WTC11 (cell line): Measurements from ENCODE around the gene CTDSPL2. TPM values are rescaled to one million over a fixed set of nuclear protein-coding genes. Genes with fewer than 3 reads are reported as not detected.

Experiments
- ATAC-seq: fragments of 200-7000 bp; cut with Tn5 transposase; 2 replicates; pipeline ENCODE4 v1.10.0; 2021; ENCODE audit warnings: mild to moderate bottlenecking, moderate library complexity
- CTCF ChIA-PET: fragments of 300-600 bp; sonication (Branson Sonifier 250); formaldehyde crosslinking; loops from one replicate; lab custom pipeline; 2021; ENCODE audit warnings: antibody characterized with exemption; lab: Charles Lee
- POLR2A ChIA-PET: fragments of 350-600 bp; sonication (Branson Sonifier 250); formaldehyde crosslinking; loops from one replicate; lab custom pipeline; 2021; ENCODE audit warnings: antibody characterized with exemption; lab: Charles Lee
- DNase-seq: peaks from one replicate; pipeline ENCODE4 v3.0.0; 2021; ENCODE audit warnings: low spot score
- H3K27ac Mint-ChIP-seq: 2 replicates; pipeline ENCODE4 v1.8.0; 2021; ENCODE audit warnings: mixed read lengths
- H3K27me3 Mint-ChIP-seq: 2 replicates; pipeline ENCODE4 v1.8.0; 2021; ENCODE audit warnings: low read depth, mild to moderate bottlenecking, moderate library complexity, mixed read lengths
- H3K36me3 Mint-ChIP-seq: 2 replicates; pipeline ENCODE4 v1.8.0; 2021; ENCODE audit warnings: mixed read lengths
- H3K4me1 Mint-ChIP-seq: 2 replicates; pipeline ENCODE4 v1.8.0; 2022; ENCODE audit warnings: mixed read lengths
- H3K4me3 Mint-ChIP-seq: 2 replicates; pipeline ENCODE4 v1.8.0; 2021; ENCODE audit warnings: mild to moderate bottlenecking, moderate library complexity, mixed read lengths
- H3K9me3 Mint-ChIP-seq: 2 replicates; pipeline ENCODE4 v1.8.0; 2021; ENCODE audit warnings: mixed read lengths
- AFF4 ChIP-seq: sonication (generic); formaldehyde crosslinking; IDR thresholded peaks from 2 replicates; pipeline ENCODE4 v1.8.1; 2023; ENCODE audit warnings: mild to moderate bottlenecking, missing genetic modification reagents, borderline replicate concordance
- ATF2 ChIP-seq: sonication (generic); formaldehyde crosslinking; IDR thresholded peaks from 2 replicates; pipeline ENCODE4 v1.8.1; 2022; ENCODE audit warnings: low read depth, missing genetic modification reagents, borderline replicate concordance
- CREB1 ChIP-seq: sonication (generic); formaldehyde crosslinking; IDR thresholded peaks from 2 replicates; pipeline ENCODE4 v1.8.0; 2023; ENCODE audit warnings: mild to moderate bottlenecking, missing genetic modification reagents
- E2F5 ChIP-seq: sonication (generic); formaldehyde crosslinking; IDR thresholded peaks from 2 replicates; pipeline ENCODE4 v1.8.1; 2022; ENCODE audit warnings: mild to moderate bottlenecking, moderate library complexity, missing genetic modification reagents
- ELF4 ChIP-seq: sonication (generic); formaldehyde crosslinking; IDR thresholded peaks from 2 replicates; pipeline ENCODE4 v1.8.1; 2022; ENCODE audit warnings: low read depth, mild to moderate bottlenecking, moderate library complexity, missing genetic modification reagents
- FOXJ3 ChIP-seq: sonication (generic); formaldehyde crosslinking; IDR thresholded peaks from 2 replicates; pipeline ENCODE4 v1.9.0; 2021; ENCODE audit warnings: missing genetic modification reagents, mild to moderate bottlenecking, borderline replicate concordance
- IRF1 ChIP-seq: sonication (generic); formaldehyde crosslinking; IDR thresholded peaks from 2 replicates; pipeline ENCODE4 v1.8.0; 2023; ENCODE audit warnings: missing genetic modification reagents
- IRF2 ChIP-seq: sonication (generic); formaldehyde crosslinking; IDR thresholded peaks from 2 replicates; pipeline ENCODE4 v1.8.0; 2022; ENCODE audit warnings: low read depth, missing genetic modification reagents, borderline replicate concordance
- JAZF1 ChIP-seq: fragments of 250-450 bp; sonication (Bioruptor Pico); IDR thresholded peaks from 2 replicates; pipeline ENCODE4 v1.9.0; 2021; ENCODE audit warnings: moderate library complexity, mild to moderate bottlenecking, inconsistent platforms
- JUN ChIP-seq: sonication (generic); formaldehyde crosslinking; IDR thresholded peaks from 2 replicates; pipeline ENCODE4 v1.8.0; 2023; ENCODE audit warnings: mild to moderate bottlenecking, missing genetic modification reagents
- NFYB ChIP-seq: sonication (generic); formaldehyde crosslinking; conservative IDR thresholded peaks from 2 replicates; pipeline ENCODE4 v1.8.0; 2022; ENCODE audit warnings: low read depth, missing genetic modification reagents
- PRDM15 ChIP-seq: sonication (generic); formaldehyde crosslinking; IDR thresholded peaks from 2 replicates; pipeline ENCODE4 v1.8.0; 2022; ENCODE audit warnings: missing genetic modification reagents
- TCF7 ChIP-seq: sonication (generic); formaldehyde crosslinking; IDR thresholded peaks from 2 replicates; pipeline ENCODE4 v1.8.0; 2022; ENCODE audit warnings: mild to moderate bottlenecking, low read depth, missing genetic modification reagents, moderate library complexity
- TEAD4 ChIP-seq: sonication (generic); formaldehyde crosslinking; IDR thresholded peaks from 2 replicates; pipeline ENCODE4 v1.8.0; 2022; ENCODE audit warnings: mild to moderate bottlenecking, missing genetic modification reagents
- USF1 ChIP-seq: sonication (generic); formaldehyde crosslinking; IDR thresholded peaks from 2 replicates; pipeline ENCODE4 v1.8.0; 2022; ENCODE audit warnings: mild to moderate bottlenecking, missing genetic modification reagents
- USF2 ChIP-seq: sonication (generic); formaldehyde crosslinking; IDR thresholded peaks from 2 replicates; pipeline ENCODE4 v1.8.1; 2023; ENCODE audit warnings: mild to moderate bottlenecking, missing genetic modification reagents, moderate library complexity
- ZNF219 ChIP-seq: sonication (generic); formaldehyde crosslinking; IDR thresholded peaks from 2 replicates; pipeline ENCODE4 v1.8.0; 2023; ENCODE audit warnings: missing genetic modification reagents, mild to moderate bottlenecking, borderline replicate concordance
- ZNF232 ChIP-seq: sonication (generic); formaldehyde crosslinking; IDR thresholded peaks from 2 replicates; pipeline ENCODE4 v1.8.0; 2022; ENCODE audit warnings: mild to moderate bottlenecking, missing genetic modification reagents
- ZNF317 ChIP-seq: sonication (generic); formaldehyde crosslinking; IDR thresholded peaks from 2 replicates; pipeline ENCODE4 v1.8.1; 2023; ENCODE audit warnings: low read depth, mild to moderate bottlenecking, moderate library complexity, missing genetic modification reagents, borderline replicate concordance
- ZNF425 ChIP-seq: fragments of 250-450 bp; sonication (Bioruptor Pico); conservative IDR thresholded peaks from 2 replicates; pipeline ENCODE4 v1.9.0; 2021; ENCODE audit warnings: mild to moderate bottlenecking
- total RNA-seq: library from RNA; stranded (reverse); gene quantifications from 3 replicates; pipeline ENCODE4 v1.2.3, GENCODE V29; 2021

Gene CTDSPL2
- total RNA-seq, 1 experiment from 2014 or later = 65.2 TPM

- peaks cover 7% of the 10 kb centered on the region for H3K9me3 Mint-ChIP-seq
- peaks cover 12% of the 10 kb centered on the region for H3K4me1 Mint-ChIP-seq
- TF ChIP-seq JAZF1 (CRISPR knock-in tag) (no peak), AFF4 (CRISPR knock-in tag) (no peak), E2F5 (no peak), IRF1 (CRISPR knock-in tag) (no peak), USF1 (CRISPR knock-in tag) (no peak), ZNF232 (CRISPR knock-in tag) (no peak), TCF7 (CRISPR knock-in tag) (no peak), ZNF219 (CRISPR knock-in tag) (no peak), JUN (no peak), ELF4 (no peak), USF2 (CRISPR knock-in tag) (no peak), NFYB (CRISPR knock-in tag) (no peak), CREB1 (no peak), IRF2 (CRISPR knock-in tag) (no peak), ATF2 (CRISPR knock-in tag) (no peak), PRDM15 (CRISPR knock-in tag) (no peak), TEAD4 (no peak), ZNF317 (CRISPR knock-in tag) (no peak), ZNF425 (no peak), FOXJ3 (CRISPR knock-in tag) (no peak)
- no peak overlapping the region for H3K4me3 Mint-ChIP-seq
- DNase-seq = no peak
- 0 out of 2 replicates have a peak overlapping the region, but pooled peaks have one; percentile 27 for H3K27ac Mint-ChIP-seq
- ChIA-PET CTCF (no interaction called here), POLR2A (no interaction called here)
- peaks cover 41% of the 10 kb centered on the region for H3K36me3 Mint-ChIP-seq
- no peak for ATAC-seq
- no peaks in the 10 kb centered on the region for H3K27me3 Mint-ChIP-seq
These were observed 31.0 kb downstream of the CTDSPL2 start for GRCh38 chr15:44458429-44458828.
